ENCODE results near the gene TADA3.

The TADA3 gene

DNA sequence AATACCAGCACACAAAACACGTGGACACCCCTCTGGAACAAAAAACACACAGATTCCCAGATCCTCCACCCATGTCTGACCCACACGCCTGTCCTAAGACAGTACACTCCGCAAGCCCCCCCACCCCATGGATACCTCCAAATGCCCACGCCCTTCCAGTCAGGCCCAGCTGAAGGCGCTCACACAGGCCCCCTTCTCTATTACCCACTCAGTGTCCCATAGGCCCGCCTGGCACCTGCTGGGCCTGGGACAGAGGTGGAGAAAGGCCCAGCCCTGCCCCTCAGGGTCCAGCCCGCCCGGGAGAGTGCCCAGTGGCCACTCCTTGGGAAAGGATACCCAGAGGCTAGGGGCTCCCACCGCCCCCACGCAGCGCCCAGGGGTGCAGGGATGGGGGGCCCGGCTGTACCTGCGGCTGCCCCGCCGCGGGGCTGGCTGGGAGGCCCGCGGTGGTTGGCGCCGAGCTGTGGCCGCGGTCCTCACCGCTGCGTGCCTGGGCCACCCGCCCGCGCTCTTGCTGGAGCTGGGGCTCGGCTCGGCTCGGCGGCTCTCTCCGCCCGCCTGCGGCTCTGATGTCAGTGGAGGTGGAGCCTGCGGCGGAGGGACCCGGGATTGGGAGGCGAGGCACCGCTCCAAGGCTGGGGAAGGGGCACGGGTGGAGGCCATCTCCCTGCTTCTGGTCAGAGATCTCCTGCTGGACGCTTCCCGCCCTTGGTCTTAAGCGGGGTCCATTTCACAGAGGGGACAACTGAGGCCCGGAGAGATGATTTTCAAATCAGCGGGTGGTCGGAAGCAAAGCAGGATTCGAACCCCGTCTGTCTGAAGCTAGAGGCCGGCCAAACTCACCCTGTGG lies 22.6 kb downstream of the TADA3 start, which contains the start of gene CAMK1:
Gene CAMK1, minus strand, starts transcription at position 522 of the 850 bp plus-strand sequence. CDS start 2,198 bp downstream, outside the sequence.
- H3K36me3 ChIP-seq, result peaks cover 9% of the 10 kb centered on the region
- peak; percentile 79 for DNase-seq
- peak within 1 kb of the TSS; percentile 63 for H3K27ac ChIP-seq
- H3K9me3 ChIP-seq (ENCODE audit: severe bottlenecking), result no peaks in the 10 kb centered on the region
- no peak for TF ChIP-seq CTCF (IDR thresholded peaks at IDR 0.05; ENCODE audit: low read depth, low read length)
- peak within 1 kb of the TSS; percentile 56 for H3K4me3 ChIP-seq (ENCODE audit: low read depth, low read length)
- H3K27me3 ChIP-seq (ENCODE audit: insufficient read depth, low read depth, severe bottlenecking), result no peaks in the 10 kb centered on the region

DNA sequence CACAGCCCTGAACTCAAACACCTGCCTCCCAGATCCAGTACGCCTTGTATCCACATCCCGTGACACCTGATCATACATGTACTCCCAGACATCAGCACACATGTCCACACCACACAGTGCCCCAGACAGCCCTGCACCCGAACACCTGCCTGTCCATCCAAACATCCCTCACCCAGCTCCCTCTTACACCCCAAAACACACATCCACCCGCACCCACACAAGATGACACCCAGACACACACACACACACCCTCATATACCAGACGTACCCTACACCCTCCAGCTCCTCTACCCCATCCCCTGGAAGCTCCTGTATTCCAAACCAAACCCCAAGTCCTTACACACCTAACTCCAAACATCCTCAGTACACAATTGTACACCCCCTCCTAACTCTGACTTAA lies 23.3 kb downstream of the TADA3 start:
- no peaks in the 10 kb centered on the region for H3K27me3 ChIP-seq (ENCODE audit: insufficient read depth, low read depth, severe bottlenecking)
- no peak for DNase-seq
- H3K27ac ChIP-seq, result no peak overlapping the region
- peaks cover 9% of the 10 kb centered on the region for H3K36me3 ChIP-seq
- no peaks in the 10 kb centered on the region for H3K9me3 ChIP-seq (ENCODE audit: severe bottlenecking)
- no peak for TF ChIP-seq CTCF (IDR thresholded peaks at IDR 0.05; ENCODE audit: low read depth, low read length)
- peak overlapping the region; percentile 56 for H3K4me3 ChIP-seq (ENCODE audit: low read depth, low read length)

GRCh38 chr3:9768141-9768775 lies 24.0 kb downstream of the TADA3 start:
- no peak for DNase-seq
- no peak for TF ChIP-seq CTCF (IDR thresholded peaks at IDR 0.05; ENCODE audit: low read depth, low read length)
- no peaks in the 10 kb centered on the region for H3K9me3 ChIP-seq (ENCODE audit: severe bottlenecking)
- H3K27ac ChIP-seq, result no peak overlapping the region
- no peaks in the 10 kb centered on the region for H3K27me3 ChIP-seq (ENCODE audit: insufficient read depth, low read depth, severe bottlenecking)
- H3K36me3 ChIP-seq, result peaks cover 9% of the 10 kb centered on the region
- H3K4me3 ChIP-seq (ENCODE audit: low read depth, low read length), result no peak overlapping the region

GRCh38 chr3:9767418-9767817 lies 24.9 kb downstream of the TADA3 start:
- no peak overlapping the region for H3K4me3 ChIP-seq (ENCODE audit: low read depth, low read length)
- H3K27me3 ChIP-seq (ENCODE audit: insufficient read depth, low read depth, severe bottlenecking), result no peaks in the 10 kb centered on the region
- no peak overlapping the region for H3K27ac ChIP-seq
- H3K9me3 ChIP-seq (ENCODE audit: severe bottlenecking), result no peaks in the 10 kb centered on the region
- no peak for TF ChIP-seq CTCF (IDR thresholded peaks at IDR 0.05; ENCODE audit: low read depth, low read length)
- no peak for DNase-seq
- peaks cover 12% of the 10 kb centered on the region for H3K36me3 ChIP-seq

GRCh38 chr3:9765865-9766264 lies 26.4 kb downstream of the TADA3 start:
- DNase-seq, result peak; percentile 47
- no peak overlapping the region for H3K4me3 ChIP-seq (ENCODE audit: low read depth, low read length)
- TF ChIP-seq CTCF (IDR thresholded peaks at IDR 0.05; ENCODE audit: low read depth, low read length), result no peak
- H3K27ac ChIP-seq, result no peak overlapping the region
- H3K9me3 ChIP-seq (ENCODE audit: severe bottlenecking), result no peaks in the 10 kb centered on the region
- H3K36me3 ChIP-seq, result peaks cover 12% of the 10 kb centered on the region
- H3K27me3 ChIP-seq (ENCODE audit: insufficient read depth, low read depth, severe bottlenecking), result no peaks in the 10 kb centered on the region

Measured in WERI-Rb-1 (cell line).